PFSK-1 (cell line): Measurements from ENCODE around the gene GTF2A2.

Experiments used
- FOXP2 ChIP-seq: optimal IDR thresholded peaks from 2 replicates; pipeline ENCODE3; 2011; ENCODE audit warnings: borderline replicate concordance, control low read depth, inconsistent platforms; ENCODE audit not compliant: insufficient read depth; ENCODE audit errors: extremely low read length, extremely low read depth
- POLR2AphosphoS5 ChIP-seq: IDR thresholded peaks from 2 replicates; pipeline ENCODE4 v1.6.1; 2012; ENCODE audit warnings: low read depth, mild to moderate bottlenecking, control low read depth, low read length, moderate library complexity
- REST ChIP-seq, 2 experiments: IDR thresholded peaks; 2 replicates each; pipeline versions ENCODE4 v1.6.1 to v1.8.0; 2011 to 2012; ENCODE audit warnings: low read depth in 2 of 2, low read length in 2 of 2, control low read depth in 1 of 2, inconsistent platforms in 1 of 2, mild to moderate bottlenecking in 1 of 2, moderate library complexity in 1 of 2; ENCODE audit not compliant: insufficient read depth in 1 of 2
- SIN3A ChIP-seq: IDR thresholded peaks from 2 replicates; pipeline ENCODE4 v1.6.1; 2012; ENCODE audit warnings: mild to moderate bottlenecking, low read length, moderate library complexity, borderline replicate concordance; ENCODE audit not compliant: insufficient read depth
- TAF1 ChIP-seq: IDR thresholded peaks from 2 replicates; pipeline ENCODE4 v1.6.1; 2012; ENCODE audit warnings: low read length, control low read depth, borderline replicate concordance; ENCODE audit not compliant: insufficient read depth

Gene GTF2A2

DNA sequence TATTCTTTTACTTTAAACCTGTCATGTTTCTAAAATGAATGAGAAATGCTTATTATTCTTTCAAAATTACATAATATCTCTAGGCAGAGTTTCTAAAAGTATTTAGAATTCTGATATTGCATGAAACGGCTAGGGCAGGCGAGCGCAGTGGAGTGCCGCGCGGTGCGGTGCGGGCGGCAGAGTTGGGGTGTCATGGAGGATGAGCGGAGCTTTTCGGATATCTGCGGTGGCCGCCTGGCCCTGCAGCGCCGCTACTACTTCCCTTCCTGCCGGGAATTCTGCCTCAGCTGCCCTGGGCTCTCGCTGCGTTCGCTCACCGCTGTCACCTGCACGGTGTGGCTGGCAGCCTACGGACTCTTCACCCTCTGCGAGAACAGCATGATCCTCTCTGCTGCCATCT, 19.2 kb upstream of the GTF2A2 start:
- TF ChIP-seq REST (IDR thresholded peaks at IDR 0.05; ENCODE audit: insufficient read depth in 1 of 2, low read depth in 2 of 2, low read length in 2 of 2) (no peak), TAF1 (no peak), POLR2AphosphoS5 (no peak), SIN3A (no peak), FOXP2 (no peak)

GRCh38 chr15:59674361-59674877, 17.1 kb upstream of the GTF2A2 start:
- TF ChIP-seq TAF1 (no peak), SIN3A (no peak), FOXP2 (no peak), POLR2AphosphoS5 (no peak), REST (IDR thresholded peaks at IDR 0.05; ENCODE audit: insufficient read depth in 1 of 2, low read depth in 2 of 2, low read length in 2 of 2) (no peak)

DNA sequence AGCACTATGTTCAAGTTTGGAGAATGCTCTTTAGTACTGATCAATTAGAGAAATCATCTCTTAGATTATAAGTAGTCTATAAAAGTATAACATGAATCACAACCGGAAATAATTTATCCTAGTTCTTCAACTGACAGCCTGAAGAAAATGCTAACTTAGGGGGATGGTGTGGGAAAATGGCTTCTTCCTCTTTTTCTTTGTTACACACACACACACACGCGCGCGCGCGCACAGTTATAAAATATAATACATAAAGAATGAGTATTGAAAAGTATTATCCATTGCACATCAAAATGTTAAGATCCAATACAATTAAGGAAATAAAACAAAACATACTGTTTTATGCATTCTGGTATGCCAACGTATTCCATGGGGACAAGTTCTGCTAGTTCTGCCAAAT, 11.2 kb upstream of the GTF2A2 start:
- TF ChIP-seq FOXP2 = no peak
- TF ChIP-seq SIN3A = no peak
- TF ChIP-seq TAF1 = no peak
- no peak for TF ChIP-seq REST (IDR thresholded peaks at IDR 0.05; ENCODE audit: insufficient read depth in 1 of 2, low read depth in 2 of 2, low read length in 2 of 2)
- TF ChIP-seq POLR2AphosphoS5 = no peak

GRCh38 chr15:59662260-59662659, 4.9 kb upstream of the GTF2A2 start:
- no peak for TF ChIP-seq TAF1
- no peak for TF ChIP-seq REST (IDR thresholded peaks at IDR 0.05; ENCODE audit: insufficient read depth in 1 of 2, low read depth in 2 of 2, low read length in 2 of 2)
- TF ChIP-seq FOXP2 = no peak
- no peak for TF ChIP-seq POLR2AphosphoS5
- TF ChIP-seq SIN3A = no peak

- no peak for TF ChIP-seq FOXP2
- TF ChIP-seq TAF1 = no peak
- no peak for TF ChIP-seq REST (IDR thresholded peaks at IDR 0.05; ENCODE audit: insufficient read depth in 1 of 2, low read depth in 2 of 2, low read length in 2 of 2)
- TF ChIP-seq POLR2AphosphoS5 = no peak
- no peak for TF ChIP-seq SIN3A
Measured at GRCh38 chr15:59659366-59659765, 2.1 kb upstream of the GTF2A2 start.
